Progenitor cell of endocrine pancreas (in vitro differentiated cells): ENCODE measurements around the gene KRT81. TPM values are rescaled to one million over a fixed set of nuclear protein-coding genes. Genes with fewer than 3 reads are reported as not detected.

Source experiments
- DNase-seq: peaks from one replicate; pipeline ENCODE4 v3.0.0; 2021; ENCODE audit warnings: low spot score; ENCODE audit not compliant: unreplicated experiment
- H3K27ac Mint-ChIP-seq: 2 replicates; pipeline ENCODE4 v1.8.0; 2021; ENCODE audit warnings: mild to moderate bottlenecking, moderate library complexity, mixed read lengths
- H3K27me3 Mint-ChIP-seq: 2 replicates; pipeline ENCODE4 v1.8.0; 2021; ENCODE audit warnings: mixed read lengths
- H3K36me3 Mint-ChIP-seq: 2 replicates; pipeline ENCODE4 v1.8.0; 2022; ENCODE audit warnings: mixed read lengths; ENCODE audit not compliant: insufficient read depth
- H3K4me1 Mint-ChIP-seq: 2 replicates; pipeline ENCODE4 v1.8.0; 2021; ENCODE audit warnings: low read depth, mixed read lengths
- H3K4me3 Mint-ChIP-seq: 2 replicates; pipeline ENCODE4 v1.8.0; 2021; ENCODE audit warnings: low read depth, mild to moderate bottlenecking, moderate library complexity, mixed read lengths
- H3K9me3 Mint-ChIP-seq: 2 replicates; pipeline ENCODE4 v1.8.0; 2021; ENCODE audit warnings: low read depth, mixed read lengths
- CTCF ChIP-seq: fragments of 200-600 bp; sonication (generic); IDR thresholded peaks from one replicate; pipeline ENCODE4 v1.5.0; 2021; ENCODE audit warnings: antibody characterized with exemption, mild to moderate bottlenecking; ENCODE audit not compliant: unreplicated experiment
- total RNA-seq: library from RNA; stranded (reverse); gene quantifications from 2 replicates; pipeline ENCODE4 v1.2.1, GENCODE V29; 2021

Gene KRT81
- total RNA-seq, 1 donor from 2014 or later: not detected

- Mint-ChIP-seq H3K36me3 (no peaks in the 10 kb centered on the region), H3K27me3 (peaks cover 89% of the 10 kb centered on the region), H3K9me3 (no peaks in the 10 kb centered on the region), H3K4me1 (no peaks in the 10 kb centered on the region), H3K27ac (no peak overlapping the region), H3K4me3 (no peak overlapping the region)
- DNase-seq: no peak
- TF ChIP-seq CTCF: no peak
These were observed 36.2 kb downstream of the KRT81 start for GRCh38 chr12:52254965-52255751.

GRCh38 chr12:52254180-52254964 is 37.0 kb downstream of the KRT81 start:
- H3K9me3 Mint-ChIP-seq: no peaks in the 10 kb centered on the region
- no peaks in the 10 kb centered on the region for H3K36me3 Mint-ChIP-seq
- no peak for DNase-seq
- H3K4me3 Mint-ChIP-seq: no peak overlapping the region
- TF ChIP-seq CTCF: no peak
- H3K4me1 Mint-ChIP-seq: peaks cover 6% of the 10 kb centered on the region
- peaks cover 89% of the 10 kb centered on the region for H3K27me3 Mint-ChIP-seq
- H3K27ac Mint-ChIP-seq: no peak overlapping the region

GRCh38 chr12:52253391-52254179 is 37.7 kb downstream of the KRT81 start:
- no peaks in the 10 kb centered on the region for H3K9me3 Mint-ChIP-seq
- H3K4me3 Mint-ChIP-seq: no peak overlapping the region
- H3K27ac Mint-ChIP-seq: no peak overlapping the region
- no peak for DNase-seq
- H3K4me1 Mint-ChIP-seq: peaks cover 9% of the 10 kb centered on the region
- TF ChIP-seq CTCF: no peak
- H3K36me3 Mint-ChIP-seq: no peaks in the 10 kb centered on the region
- H3K27me3 Mint-ChIP-seq: peaks cover 89% of the 10 kb centered on the region

GRCh38 chr12:52252728-52253343 is 38.5 kb downstream of the KRT81 start:
- Mint-ChIP-seq H3K36me3 (no peaks in the 10 kb centered on the region), H3K27me3 (peaks cover 88% of the 10 kb centered on the region), H3K4me3 (no peak overlapping the region), H3K27ac (no peak overlapping the region), H3K4me1 (peaks cover 13% of the 10 kb centered on the region), H3K9me3 (no peaks in the 10 kb centered on the region)
- TF ChIP-seq CTCF: no peak
- no peak for DNase-seq
